Stomach (tissue), 9 donors: ENCODE results near the gene ANKRD40CL. TPM values are rescaled to one million over a fixed set of nuclear protein-coding genes. Genes with fewer than 3 reads are reported as not detected.

Source experiments
- DNase-seq, 2 donors: peaks; one replicate each; pipeline versions ENCODE4 v3.0.0 to v3.0.0-alpha.2; 2013 to 2019
- H3K27ac ChIP-seq, 5 donors: fragments of 200-600 bp in 4 of 5; sonication (generic) in 4 of 5; one replicate each; pipeline ENCODE4 v1.5.1; 2013 to 2019; ENCODE audit warnings: mild to moderate bottlenecking in 1 of 5, moderate library complexity in 1 of 5
- H3K27me3 ChIP-seq, 3 donors: fragments of 200-600 bp; sonication (generic); one replicate each; pipeline ENCODE4 v1.5.1; 2017 to 2019; ENCODE audit warnings: mixed run types in 1 of 3
- H3K36me3 ChIP-seq, 4 donors: fragments of 200-600 bp; sonication (generic); 1 replicate in 3 of 4; 2 replicates in 1 of 4; pipeline ENCODE4 v1.5.1; 2016 to 2019
- H3K4me1 ChIP-seq, 4 donors: fragments of 200-600 bp; sonication (generic); one replicate each; pipeline ENCODE4 v1.5.1; 2016 to 2019
- H3K4me3 ChIP-seq, 4 donors: fragments of 200-600 bp; sonication (generic) in 3 of 4; one replicate each; pipeline ENCODE4 v1.5.1; 2016 to 2019; ENCODE audit warnings: mild to moderate bottlenecking in 1 of 4
- H3K9me3 ChIP-seq, 4 donors: fragments of 200-600 bp; sonication (generic); one replicate each; pipeline ENCODE4 v1.5.1; 2016 to 2019
- EP300 ChIP-seq: sonication (generic); formaldehyde crosslinking; IDR thresholded peaks from one replicate; pipeline ENCODE4 v1.6.1; 2017; ENCODE audit warnings: antibody characterized with exemption
- POLR2A ChIP-seq, 4 donors: fragments of 450-650 bp; IDR thresholded peaks; one replicate each; pipeline ENCODE4 v1.6.1; 2016; ENCODE audit warnings: antibody characterized with exemption in 4 of 4, control low read depth in 2 of 4, mild to moderate bottlenecking in 1 of 4, moderate library complexity in 1 of 4
- POLR2AphosphoS5 ChIP-seq, 3 donors: sonication (generic); formaldehyde crosslinking; IDR thresholded peaks; one replicate each; pipeline ENCODE4 v1.6.1; 2016; ENCODE audit warnings: antibody characterized with exemption in 3 of 3
- WGBS, 5 donors: extraction: QIAGEN DNeasy Blood & Tissue Kit in 3 of 5; methylation state at CpG; one replicate each; pipeline versions ENCODE4 v1.1.5 to v1.1.7; 2013 to 2018; 5-methylcytosine and 5-hydroxymethylcytosine counted together
- intact Hi-C: fragments of 100-400 bp; cut with DNase I; formaldehyde crosslinking; loops from one replicate; pipeline ENCODE4 v1.15.1; 2023; ENCODE audit warnings: low total_unique reads
- polyA plus RNA-seq, 3 donors: library from polyadenylated mRNA; stranded (reverse); fragments of 200-250 nt; gene quantifications; one replicate each; pipeline ENCODE4 v1.2.3, GENCODE V29; 2013
- total RNA-seq, 5 donors: library from RNA; depleted of rRNA; stranded (reverse); fragments of >200 nt; gene quantifications; one replicate each; pipeline versions ENCODE4 v1.1.0 to v1.2.3, GENCODE V29; 2014 to 2016
- TF ChIP-seq, protein P1 (sequence below), 7 experiments: fragments of 450-650 bp in 4 of 7; fragments of 200-600 bp in 3 of 7; sonication (generic) in 3 of 7; IDR thresholded peaks; one replicate each; pipeline ENCODE4 v1.5.1; 2016 to 2019; ENCODE audit warnings: antibody characterized with exemption in 7 of 7, control low read depth in 2 of 7, mild to moderate bottlenecking in 1 of 7
- donor health status: healthy with polysubstance abuse.
- donor health status: Bipolar disorder and iron deficiency.
- donor health status: healthy.

The ANKRD40CL gene
- total and polyA plus RNA-seq, 8 donors: 0.40 to 19.4 (median 2.8) TPM; not detected in 3

DNA sequence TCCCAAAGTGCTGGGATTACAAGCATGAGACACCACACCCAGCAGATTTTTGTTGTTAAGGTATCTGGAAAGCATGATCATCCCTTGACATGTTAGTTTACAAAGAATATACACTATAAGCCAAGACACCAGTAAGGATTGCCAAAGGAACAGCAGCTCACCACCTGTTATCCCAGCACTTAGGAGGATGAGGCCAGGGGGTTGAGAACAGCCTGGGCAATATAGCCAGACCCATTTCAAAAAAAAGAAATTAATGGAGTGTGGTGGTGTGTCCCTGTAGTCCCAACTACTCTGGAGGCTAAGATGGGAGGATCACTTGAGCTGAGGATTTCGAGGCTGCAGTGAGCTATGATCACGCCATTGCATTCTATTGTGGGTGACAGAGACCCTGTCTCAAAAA is 5.1 kb downstream of the ANKRD40CL start:
- Histone ChIP-seq H3K36me3 (no peaks in the 10 kb centered on the region), H3K27ac (no peak overlapping the region), H3K4me1 (peaks cover 32 to 53% (median 44%) of the 10 kb centered on the region in 4 donors), H3K4me3 (no peak overlapping the region), H3K9me3 (no peaks in the 10 kb centered on the region), H3K27me3 (no peaks in the 10 kb centered on the region)
- no peak for DNase-seq
- intact Hi-C loops: no loop called here
- TF ChIP-seq POLR2AphosphoS5 (IDR thresholded peaks at IDR 0.05) (no peak), POLR2A (IDR thresholded peaks at IDR 0.05) (no peak), EP300 (no peak)
- TF ChIP-seq, protein P1, sequence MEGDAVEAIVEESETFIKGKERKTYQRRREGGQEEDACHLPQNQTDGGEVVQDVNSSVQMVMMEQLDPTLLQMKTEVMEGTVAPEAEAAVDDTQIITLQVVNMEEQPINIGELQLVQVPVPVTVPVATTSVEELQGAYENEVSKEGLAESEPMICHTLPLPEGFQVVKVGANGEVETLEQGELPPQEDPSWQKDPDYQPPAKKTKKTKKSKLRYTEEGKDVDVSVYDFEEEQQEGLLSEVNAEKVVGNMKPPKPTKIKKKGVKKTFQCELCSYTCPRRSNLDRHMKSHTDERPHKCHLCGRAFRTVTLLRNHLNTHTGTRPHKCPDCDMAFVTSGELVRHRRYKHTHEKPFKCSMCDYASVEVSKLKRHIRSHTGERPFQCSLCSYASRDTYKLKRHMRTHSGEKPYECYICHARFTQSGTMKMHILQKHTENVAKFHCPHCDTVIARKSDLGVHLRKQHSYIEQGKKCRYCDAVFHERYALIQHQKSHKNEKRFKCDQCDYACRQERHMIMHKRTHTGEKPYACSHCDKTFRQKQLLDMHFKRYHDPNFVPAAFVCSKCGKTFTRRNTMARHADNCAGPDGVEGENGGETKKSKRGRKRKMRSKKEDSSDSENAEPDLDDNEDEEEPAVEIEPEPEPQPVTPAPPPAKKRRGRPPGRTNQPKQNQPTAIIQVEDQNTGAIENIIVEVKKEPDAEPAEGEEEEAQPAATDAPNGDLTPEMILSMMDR (IDR thresholded peaks at IDR 0.05): no peak
- WGBS, 5 donors: 92 to 97% (median 95%) methylated on average over 2 of the region's 2 CpGs

DNA sequence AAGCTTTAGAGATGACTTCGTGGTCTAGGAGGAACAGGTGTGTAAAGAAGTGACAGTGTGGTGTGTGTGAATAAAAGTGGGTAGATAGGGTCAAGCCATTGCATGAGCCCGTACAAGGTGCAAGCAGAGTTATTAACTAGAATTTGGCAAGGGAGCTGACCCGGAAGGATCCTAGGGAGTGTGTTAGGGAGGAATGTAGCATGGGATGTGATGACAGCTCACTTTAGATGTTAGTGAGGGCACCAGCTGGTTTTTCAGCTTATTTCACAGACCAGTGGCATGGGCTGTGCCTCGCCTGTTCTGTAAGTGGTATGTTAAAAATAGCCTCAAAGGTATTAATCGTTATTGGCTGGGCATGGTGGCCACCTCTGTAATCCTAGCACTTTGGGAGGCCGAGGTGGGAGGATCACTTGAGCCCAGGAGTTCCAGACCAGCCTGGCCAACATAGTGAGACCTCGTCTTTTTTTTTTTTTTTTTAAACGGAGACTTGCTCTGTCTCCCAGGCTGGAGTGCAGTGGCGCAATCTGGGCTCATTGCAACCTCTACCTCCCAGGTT is 8.3 kb downstream of the ANKRD40CL start:
- intact Hi-C loops: no loop called here
- Histone ChIP-seq H3K27ac (no peak overlapping the region), H3K4me1 (peaks cover 13 to 32% (median 21%) of the 10 kb centered on the region in 4 donors), H3K4me3 (no peak overlapping the region), H3K27me3 (no peaks in the 10 kb centered on the region), H3K36me3 (peaks cover 0 to 23% (median 20%) of the 10 kb centered on the region in 4 donors), H3K9me3 (no peaks in the 10 kb centered on the region)
- TF ChIP-seq POLR2AphosphoS5 (IDR thresholded peaks at IDR 0.05): no peak
- TF ChIP-seq, protein P1 (IDR thresholded peaks at IDR 0.05): no peak
- no peak for TF ChIP-seq EP300
- no peak for TF ChIP-seq POLR2A (IDR thresholded peaks at IDR 0.05)
- DNase-seq: no peak
- WGBS, 5 donors: 68 to 72% (median 70%) methylated on average over 8 to 9 of the region's 9 CpGs

DNA sequence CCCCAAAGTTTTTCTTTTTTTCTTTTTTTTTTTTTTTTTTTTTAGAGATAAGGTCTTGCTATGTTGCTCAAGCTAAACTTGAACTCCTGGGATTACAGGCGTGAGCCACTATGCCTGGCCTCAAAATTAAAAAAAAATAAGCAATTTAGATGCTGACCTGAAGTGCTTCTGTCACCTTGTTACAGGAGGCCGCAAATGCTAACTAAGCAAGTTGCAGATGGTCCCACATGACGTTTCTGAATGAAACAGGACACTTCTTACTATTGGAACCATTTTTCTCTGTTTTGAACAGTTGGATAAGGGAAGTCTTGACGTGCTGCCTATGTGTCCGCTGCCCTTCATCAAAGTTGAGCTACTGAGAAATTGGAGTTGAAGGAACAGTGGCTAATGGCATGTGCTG is 8.8 kb downstream of the ANKRD40CL start:
- Histone ChIP-seq H3K27ac (no peak overlapping the region), H3K9me3 (no peaks in the 10 kb centered on the region), H3K4me3 (no peak overlapping the region), H3K27me3 (no peaks in the 10 kb centered on the region), H3K4me1 (peaks cover 7 to 27% (median 15%) of the 10 kb centered on the region in 4 donors), H3K36me3 (peaks cover 5 to 28% (median 25%) of the 10 kb centered on the region in 4 donors)
- WGBS, 5 donors: 52 to 64% (median 62%) methylated on average over 5 of the region's 5 CpGs
- no peak for DNase-seq
- TF ChIP-seq, protein P1 (IDR thresholded peaks at IDR 0.05): no peak
- TF ChIP-seq EP300: no peak
- TF ChIP-seq POLR2AphosphoS5 (IDR thresholded peaks at IDR 0.05): no peak
- no peak for TF ChIP-seq POLR2A (IDR thresholded peaks at IDR 0.05)
- intact Hi-C loops: no loop called here

DNA sequence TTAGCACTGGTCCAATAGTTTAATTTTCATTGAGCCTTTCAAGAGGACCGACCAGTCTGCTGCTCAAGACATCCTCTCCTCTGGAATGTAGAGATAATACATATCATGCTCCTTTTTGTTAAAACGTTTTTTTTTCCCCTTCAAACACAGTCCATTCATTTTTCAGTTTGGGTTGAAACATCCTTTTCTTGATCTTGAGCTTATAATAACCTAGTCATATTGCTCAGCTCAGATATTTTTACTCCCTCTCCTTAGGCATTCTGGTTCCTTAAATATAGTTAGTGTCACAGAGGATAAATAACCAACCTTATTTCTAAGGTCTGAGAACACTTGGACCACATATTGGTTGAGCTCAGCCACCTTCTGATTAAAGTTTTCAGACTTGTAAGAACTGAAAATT is 12.8 kb downstream of the ANKRD40CL start:
- H3K9me3 ChIP-seq: no peaks in the 10 kb centered on the region
- 49 to 60% (median 51%) methylated on average over 2 of the region's 2 CpGs for WGBS, 5 donors
- H3K4me3 ChIP-seq: no peak overlapping the region
- TF ChIP-seq EP300: no peak
- TF ChIP-seq POLR2A (IDR thresholded peaks at IDR 0.05): no peak
- TF ChIP-seq, protein P1 (IDR thresholded peaks at IDR 0.05): no peak
- TF ChIP-seq POLR2AphosphoS5 (IDR thresholded peaks at IDR 0.05): no peak
- H3K27me3 ChIP-seq: no peaks in the 10 kb centered on the region
- H3K4me1 ChIP-seq: peaks cover 0 to 17% (median 9%) of the 10 kb centered on the region in 4 donors
- no peak overlapping the region for H3K27ac ChIP-seq
- intact Hi-C loops: no loop called here
- DNase-seq: no peak
- H3K36me3 ChIP-seq: peaks cover 33 to 68% (median 65%) of the 10 kb centered on the region in 4 donors
